ENCODE data around the gene MRPL54.
"Not testable (repeated sequence)": the region's sequence is repeated elsewhere in the genome, so short reads cannot be mapped to it uniquely, and the experiment has no call there.

MRPL54 gene

DNA sequence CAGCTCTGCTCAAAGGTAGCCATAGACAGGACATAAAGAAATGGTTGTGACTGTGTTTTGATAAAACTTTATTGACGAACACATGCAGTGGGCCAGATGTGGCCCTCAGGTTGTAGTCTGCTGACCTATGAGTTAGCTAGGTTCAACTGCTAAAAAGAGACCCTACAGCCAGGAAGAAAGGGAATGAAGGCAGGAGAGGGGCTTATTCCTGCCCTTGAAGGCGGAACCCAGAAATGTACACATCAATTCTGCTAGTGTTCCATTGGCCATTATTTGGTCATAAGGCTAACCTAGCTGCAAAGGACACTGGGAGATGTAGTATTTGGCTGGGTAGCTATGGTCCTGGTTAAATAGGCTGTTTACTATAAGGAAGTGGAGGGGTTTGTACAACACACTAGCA lies 19.0 kb upstream of the MRPL54 start:
- no peak for DNase-seq

GRCh38 chr19:3745363-3746045 lies 17.0 kb upstream of the MRPL54 start:
- DNase-seq: no peak

DNA sequence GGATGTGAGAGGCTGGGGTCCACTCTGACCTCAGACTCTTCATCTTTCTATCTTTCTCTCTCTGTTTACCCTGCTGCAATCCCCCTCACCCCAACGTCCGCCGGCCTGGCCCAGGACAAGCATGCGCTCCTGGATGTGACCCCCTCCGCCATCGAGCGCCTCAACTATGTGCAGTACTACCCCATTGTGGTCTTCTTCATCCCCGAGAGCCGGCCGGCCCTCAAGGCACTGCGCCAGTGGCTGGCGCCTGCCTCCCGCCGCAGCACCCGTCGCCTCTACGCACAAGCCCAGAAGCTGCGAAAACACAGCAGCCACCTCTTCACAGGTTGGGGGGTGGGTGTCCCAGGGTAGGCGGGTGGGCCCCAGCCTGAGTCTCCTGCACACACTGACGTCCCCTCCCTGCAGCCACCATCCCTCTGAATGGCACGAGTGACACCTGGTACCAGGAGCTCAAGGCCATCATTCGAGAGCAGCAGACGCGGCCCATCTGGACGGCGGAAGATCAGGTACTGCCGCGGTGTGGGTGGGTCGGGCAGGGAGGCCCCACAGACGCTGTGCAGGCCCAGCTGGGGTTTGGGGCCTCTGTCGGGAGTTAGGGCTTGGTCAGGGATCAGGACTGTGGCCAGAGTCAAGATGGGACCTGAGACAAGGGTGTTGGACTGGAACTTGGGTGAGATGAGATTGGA lies 16.0 kb upstream of the MRPL54 start:
- no peak for DNase-seq

DNA sequence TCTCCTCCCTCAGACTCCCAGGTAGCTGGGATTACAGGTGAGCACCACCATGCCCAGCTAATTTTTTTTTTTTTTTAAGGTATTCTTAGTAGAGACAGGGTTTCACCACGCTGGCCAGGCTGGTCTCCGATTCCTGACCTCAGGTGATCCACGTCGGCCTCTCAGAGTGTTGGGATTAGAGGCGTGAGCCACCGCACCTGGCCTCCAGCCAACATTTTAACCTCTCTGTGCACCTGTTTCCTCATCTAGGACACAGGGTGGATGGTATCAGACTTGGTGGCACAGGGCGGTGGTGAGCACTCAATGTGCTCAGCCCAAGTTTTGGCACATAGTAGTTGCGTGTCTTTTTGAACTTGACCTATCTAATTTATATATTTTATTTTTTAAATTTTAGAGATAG lies 13.5 kb upstream of the MRPL54 start:
- no peak for DNase-seq

DNA sequence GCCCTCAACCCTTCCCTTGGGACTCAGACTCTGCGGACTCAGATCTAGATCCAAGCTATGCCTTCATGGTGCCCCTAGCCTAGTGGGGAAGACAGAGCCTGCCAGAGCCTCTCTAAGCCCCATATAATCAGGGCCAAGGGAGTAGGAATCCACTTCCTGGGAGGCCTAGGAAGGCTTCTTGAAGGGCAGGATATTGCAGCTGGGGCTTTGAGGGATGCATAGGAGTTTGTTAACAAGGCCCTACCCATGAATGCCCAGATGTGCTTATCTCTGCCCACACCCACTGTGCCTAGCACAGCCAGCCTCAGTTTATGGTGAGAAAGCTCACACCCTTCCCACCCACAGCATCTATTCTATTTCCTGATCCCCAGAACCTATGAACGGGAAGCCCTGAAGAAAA lies 12.3 kb upstream of the MRPL54 start:
- no peak for DNase-seq

GRCh38 chr19:3751236-3751635 lies 11.2 kb upstream of the MRPL54 start:
- no peak for DNase-seq

DNA sequence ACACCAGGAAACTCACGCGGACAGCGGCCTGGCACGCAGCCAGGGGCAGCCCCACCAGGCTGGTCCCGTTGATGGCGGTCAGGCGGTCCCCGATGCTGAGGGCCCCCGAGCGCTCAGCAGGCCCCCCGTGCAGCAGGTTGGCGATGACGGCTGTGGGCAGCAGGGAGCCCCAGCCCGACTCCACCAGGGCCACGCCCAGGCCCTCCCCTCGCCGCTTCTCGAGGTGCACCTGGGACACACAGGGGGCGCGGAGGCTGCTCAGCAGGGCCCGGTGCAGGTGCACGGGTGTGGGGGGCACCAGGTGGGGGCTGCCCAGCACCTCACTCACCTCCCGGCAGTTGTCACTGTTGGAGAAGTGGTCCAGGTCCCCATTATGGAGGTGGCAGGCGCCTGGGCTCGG lies 10.0 kb upstream of the MRPL54 start:
- DNase-seq: no peak

DNA sequence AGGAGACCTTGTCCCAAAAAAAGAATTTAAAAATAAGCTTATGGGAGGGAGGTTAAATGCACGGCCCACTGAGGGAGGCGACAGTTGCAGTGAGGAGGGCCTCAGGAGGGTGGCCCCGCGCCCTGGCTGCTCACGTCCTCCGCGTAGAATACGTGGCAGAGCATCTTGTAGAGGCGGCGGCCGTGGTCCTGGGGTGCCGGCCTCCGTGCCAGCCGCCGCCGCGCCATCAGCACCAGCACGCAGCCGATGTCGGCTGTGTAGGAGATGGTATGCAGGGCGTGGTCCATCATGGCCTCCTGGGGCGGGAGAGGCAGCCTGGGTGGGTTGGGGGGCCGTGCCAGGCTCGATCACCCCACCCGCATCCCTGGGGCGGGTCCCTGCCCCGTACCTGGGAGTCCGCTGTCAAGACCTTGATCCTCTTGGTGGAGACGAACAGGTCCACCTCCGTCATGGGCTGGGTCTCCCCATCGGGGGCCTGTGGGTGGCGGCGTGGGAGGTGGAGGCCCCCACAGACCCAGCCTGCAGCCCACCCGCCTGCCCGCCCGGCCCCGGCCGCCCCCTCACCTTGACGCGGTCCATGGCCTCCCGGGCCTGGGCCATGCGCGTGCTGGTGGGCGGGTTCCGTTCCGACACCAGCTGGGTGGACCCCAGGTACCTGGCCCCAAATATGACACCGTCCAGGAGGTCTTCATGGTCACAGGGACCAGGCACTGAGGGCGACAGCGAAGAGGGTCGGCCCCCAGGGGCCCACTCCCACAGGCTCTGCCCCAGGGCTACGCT lies 8.7 kb upstream of the MRPL54 start:
- no peak for DNase-seq

- DNase-seq: not testable (repeated sequence)
These were observed 4.8 kb upstream of the MRPL54 start for GRCh38 chr19:3757705-3758104.

- DNase-seq: not testable (repeated sequence)
These were observed 4.2 kb upstream of the MRPL54 start for GRCh38 chr19:3758297-3758696.

DNA sequence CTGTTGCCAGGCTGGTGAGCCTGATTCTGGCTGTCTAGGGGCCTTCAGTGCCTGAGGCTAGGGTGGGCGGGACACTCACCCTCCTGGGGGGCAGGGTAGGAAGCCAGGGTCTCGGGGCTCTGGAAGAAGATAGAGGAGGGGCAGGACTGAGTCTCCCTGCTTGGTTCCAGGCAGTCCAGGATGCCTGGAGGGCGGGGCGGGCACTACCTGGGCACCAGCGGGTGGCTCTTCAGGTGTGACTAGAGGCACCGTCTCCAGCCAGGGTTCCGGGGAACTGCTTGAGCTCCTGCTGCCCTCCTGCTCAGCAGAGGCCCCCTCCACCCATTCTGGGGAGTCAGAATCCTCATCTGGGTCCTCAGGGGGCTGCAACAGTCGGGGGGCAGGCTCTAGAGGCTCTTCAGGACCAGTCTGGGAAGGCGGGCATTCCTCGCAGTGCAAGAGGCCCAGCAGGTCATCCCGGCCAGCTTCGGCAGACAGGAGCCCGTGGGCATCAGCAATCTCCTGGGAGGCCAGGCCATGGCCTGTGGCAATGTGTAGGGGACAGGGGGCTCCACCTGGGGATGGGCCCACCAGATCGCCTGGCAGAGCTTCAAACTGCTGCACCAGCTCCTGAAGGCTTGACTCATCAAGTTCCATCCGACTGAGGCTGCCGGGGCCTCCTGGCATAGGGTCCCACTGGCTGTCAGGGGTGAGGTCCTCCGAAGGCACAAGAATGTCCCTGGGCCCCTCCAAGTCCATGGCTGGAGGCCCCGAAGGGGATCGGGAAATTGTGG lies 2.8 kb upstream of the MRPL54 start:
- no peak for DNase-seq

GRCh38 chr19:3760871-3761361 lies 1.6 kb upstream of the MRPL54 start:
- no peak for DNase-seq

DNA sequence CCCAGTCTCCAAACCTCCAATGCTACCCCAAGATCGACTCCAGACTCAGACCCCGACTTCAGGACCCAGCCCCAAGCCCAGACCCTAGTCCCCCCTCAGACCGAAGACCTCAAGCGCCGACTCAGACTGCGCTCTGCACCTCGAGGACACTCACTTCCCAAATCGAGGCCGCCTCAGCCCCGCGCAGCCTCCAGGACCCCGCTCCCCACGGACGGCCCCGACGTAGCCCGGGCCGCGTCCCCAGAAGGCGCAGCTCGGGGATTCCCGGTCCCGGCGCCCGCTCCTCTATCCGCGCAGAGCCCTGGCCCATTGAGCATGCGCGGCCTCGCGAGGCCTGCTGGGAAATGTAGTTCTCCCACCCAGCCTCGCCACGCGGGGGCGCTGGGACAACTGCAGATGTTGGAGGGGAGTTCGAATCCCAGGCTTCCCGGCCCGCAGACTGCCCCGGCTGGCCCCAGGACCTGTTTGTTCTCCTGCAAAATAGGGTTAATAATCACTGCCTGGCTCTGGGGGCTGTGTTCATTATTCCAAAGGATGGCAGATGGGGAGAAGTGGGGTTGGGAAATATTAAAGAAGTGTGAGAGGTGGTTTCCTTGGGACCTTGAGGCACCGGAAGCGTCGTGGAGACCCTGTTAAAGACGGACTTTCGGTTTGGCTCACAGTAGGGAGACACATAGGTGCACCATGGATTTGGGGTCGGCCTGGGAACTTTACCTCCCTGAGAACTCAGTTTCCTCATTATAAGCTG lies 926 bp upstream of the MRPL54 start, which contains the start of gene APBA3:
Gene APBA3 (minus strand): TSS at position 311 of the 748 bp plus-strand sequence. CDS start 1,428 bp downstream, outside the sequence.
- DNase-seq: peak; percentile 95

DNA sequence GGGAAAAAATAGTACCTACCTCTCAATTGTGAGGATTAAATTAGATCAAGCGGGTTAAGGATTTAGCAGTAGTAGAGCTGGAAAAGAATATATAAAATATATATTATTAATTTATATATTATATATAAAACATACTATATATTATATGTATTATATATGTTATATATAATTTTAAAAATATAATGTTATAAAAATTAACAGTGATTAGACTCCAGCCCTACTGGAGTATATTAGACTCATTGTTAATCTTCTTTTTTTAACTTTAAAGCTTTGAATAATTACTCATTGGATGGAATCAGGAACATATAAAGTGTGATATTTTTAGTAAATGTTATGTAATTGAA lies 380 bp upstream of the MRPL54 start:
- no peak for DNase-seq

GRCh38 chr19:3765121-3765520 lies 2.6 kb downstream of the MRPL54 start:
- DNase-seq: no peak

GRCh38 chr19:3765757-3766156 lies 3.3 kb downstream of the MRPL54 start:
- DNase-seq: not testable (repeated sequence)

- peak; percentile 32 for DNase-seq
These were observed 4.0 kb downstream of the MRPL54 start for GRCh38 chr19:3766520-3766919.

DNA sequence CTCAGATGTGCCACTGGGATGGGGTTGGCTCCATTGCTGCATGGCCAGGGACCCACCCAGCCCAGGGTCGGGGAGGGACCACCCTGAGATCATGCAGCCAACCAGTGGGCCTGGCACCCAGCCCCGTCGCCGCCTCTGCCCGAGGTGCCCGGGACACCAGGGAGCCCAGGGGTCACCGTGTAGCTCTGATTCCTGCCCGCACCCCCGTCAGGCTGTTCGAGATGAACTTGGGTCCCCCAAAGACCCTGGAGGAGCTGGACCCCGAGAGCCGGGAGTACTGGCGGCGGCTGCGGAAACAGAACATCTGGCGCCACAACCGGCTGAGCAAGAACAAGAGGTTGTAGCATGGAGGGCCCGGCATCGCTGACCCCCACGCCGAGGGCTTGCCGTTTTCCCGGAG lies 4.6 kb downstream of the MRPL54 start:
- no peak for DNase-seq

DNA sequence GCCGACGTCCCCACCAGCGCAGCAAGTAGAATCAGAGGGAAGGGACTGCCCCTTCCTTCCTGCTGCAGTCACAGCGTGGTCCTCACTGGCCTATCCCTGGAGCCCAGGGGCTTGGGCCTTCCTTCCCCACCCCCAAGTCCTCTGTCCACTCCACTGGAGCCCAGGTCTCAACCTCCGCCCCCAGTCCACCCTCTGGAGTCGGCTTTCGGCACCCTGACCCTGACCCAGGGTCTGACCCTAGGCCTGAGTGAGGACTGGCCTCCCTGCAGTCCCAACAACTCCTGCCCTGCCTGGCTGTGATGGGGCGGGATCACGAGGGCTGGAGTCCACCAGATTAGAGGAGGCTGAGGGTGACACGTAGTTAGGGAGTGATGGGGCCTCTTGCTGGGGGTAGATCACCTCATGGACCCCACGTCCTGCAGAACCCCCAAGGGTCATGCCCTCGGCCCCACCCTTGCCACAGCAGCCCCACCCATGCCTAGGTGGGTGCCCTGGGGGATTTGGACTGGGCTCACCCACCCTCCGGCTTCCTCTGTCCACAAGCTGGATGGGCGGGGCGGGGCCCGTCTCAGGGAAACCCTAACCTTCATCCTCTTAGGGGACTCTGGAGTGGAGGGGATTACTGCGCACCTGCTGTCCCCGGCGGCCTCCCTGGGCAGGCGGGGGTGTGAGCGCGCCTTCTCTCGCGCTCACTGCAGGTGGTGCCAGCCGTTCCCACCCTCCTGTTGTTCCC lies 5.7 kb downstream of the MRPL54 start:
- DNase-seq: no peak

DNA sequence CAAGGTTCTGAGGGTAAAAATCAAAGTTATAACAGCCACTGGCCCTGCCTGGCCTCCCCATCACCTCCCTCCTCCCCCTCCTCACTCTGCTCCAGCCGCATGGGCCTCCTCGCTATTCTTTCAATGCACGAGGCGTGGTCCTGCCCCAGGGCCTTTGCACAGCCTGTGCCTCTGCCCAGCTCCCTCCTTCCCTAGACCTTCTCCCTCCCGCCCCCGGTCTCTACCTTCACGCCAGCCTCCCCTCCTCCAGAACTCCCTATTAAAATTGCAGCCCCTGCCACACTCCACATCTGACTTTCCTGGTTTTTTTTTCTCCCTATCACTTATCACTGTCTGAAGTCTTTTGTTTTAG lies 6.2 kb downstream of the MRPL54 start:
- no peak for DNase-seq

DNA sequence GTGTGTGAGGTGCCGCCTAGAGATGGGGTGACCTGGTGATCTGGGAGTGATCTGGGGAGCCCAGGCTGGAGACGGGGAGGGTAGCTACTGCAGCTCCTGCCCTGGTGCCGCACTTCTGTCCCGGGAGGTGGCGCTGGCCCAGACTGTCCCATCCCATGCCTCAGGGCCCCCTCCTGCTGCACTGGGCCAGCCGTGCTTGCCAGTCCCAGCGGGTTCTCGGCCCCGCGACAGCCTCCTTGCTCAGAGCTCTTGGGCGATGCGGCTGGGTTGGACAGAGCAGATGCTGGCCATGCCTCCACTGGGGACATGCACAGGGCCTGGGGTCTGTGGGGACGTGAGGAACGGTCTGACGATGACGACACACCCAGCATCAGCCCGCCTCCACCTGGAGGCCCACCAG lies 7.0 kb downstream of the MRPL54 start:
- no peak for DNase-seq
